GM21381 (cell line): Measurements from ENCODE around the gene TUBB4B.

Source experiments
- ATAC-seq: cut with Tn5 transposase; IDR thresholded peaks from one replicate; pipeline ENCODE4 v1.9.1; 2021; ENCODE audit warnings: mild to moderate bottlenecking, moderate library complexity; ENCODE audit not compliant: unreplicated experiment

TUBB4B gene

DNA sequence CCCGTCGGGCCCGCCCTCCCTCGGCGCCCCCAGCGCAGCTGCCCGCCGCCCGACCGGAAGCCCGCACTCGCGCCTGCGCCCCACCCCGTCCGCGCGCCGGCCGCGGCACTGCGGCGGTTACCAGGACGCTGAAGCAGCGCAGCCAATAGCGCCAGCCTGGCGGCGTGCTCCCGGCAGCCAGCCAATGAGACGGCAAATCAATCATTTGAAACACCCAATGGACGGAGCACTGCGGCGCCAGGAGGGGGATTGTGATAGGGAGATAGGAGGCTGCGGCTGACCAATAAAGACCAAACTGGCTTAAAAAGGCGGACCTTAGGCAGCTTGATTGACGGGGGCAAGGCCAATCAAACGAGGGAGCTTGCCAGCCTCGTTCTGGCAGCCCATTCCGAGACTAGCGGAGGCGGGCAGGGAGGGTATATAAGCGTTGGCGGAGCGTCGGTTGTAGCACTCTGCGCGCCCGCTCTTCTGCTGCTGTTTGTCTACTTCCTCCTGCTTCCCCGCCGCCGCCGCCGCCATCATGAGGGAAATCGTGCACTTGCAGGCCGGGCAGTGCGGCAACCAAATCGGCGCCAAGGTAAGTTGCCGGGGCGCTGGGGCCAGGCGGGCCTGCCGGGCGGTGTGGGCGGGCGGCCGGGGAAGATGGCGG lies at the start of gene TUBB4B:
Gene TUBB4B (plus strand): TSS at position 447 of the 649 bp plus-strand sequence. CDS start 74 bp downstream, at position 521.
- peak; percentile 72 for ATAC-seq

DNA sequence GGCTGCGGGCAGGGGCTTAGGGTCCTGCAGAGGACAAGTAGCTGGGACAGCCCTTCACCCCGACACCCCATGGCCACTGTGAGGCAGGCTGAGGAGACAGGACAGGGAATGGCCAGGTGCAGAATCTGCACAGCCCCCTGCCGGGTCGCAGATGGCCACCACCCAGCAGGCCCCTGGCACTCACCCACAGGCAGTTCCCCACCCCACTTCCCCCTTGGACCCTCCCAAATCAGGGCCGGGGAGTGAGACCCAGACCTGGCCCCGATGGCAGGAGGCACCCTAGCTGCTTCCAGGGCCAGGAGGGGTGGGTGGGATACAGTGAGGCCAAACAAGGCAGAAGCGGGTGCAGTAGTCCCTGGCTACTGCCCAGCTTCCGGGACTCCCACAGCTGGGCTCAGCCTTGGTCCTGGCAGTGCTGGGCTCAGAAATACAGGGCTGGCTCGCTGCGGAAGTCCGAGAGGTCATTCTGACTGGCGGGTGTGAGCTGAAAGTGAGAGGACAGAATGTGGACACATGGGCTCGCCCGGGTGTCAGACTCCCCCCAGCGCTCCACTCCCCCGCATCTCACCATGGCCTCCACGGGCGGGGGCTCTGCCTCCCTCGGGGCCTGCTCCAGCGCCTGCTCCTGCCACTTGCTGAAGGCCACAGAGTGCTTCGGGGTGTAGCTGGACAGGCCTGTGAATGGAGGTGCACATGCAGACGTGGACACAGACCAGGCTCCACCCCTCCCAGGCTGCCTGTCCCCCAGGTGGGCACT lies 49.2 kb upstream of the TUBB4B start:
- ATAC-seq, result no peak

DNA sequence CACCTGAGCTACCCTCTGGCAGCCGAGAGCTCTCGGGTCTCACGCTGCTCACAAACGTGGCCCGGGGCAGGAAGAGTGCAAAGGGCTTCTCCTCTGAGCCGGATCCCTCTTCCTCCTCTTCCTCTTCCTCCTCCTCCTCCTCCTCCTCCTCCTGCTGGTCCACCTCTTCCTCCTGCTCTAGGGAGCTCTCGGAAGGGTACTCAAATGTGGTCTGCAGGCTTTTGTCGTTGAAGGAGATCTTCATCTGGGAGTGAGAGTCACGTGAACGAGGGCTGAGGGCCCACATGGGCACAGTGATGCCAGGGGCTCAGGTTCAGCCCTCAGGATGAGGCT lies 48.7 kb upstream of the TUBB4B start:
- no peak for ATAC-seq

DNA sequence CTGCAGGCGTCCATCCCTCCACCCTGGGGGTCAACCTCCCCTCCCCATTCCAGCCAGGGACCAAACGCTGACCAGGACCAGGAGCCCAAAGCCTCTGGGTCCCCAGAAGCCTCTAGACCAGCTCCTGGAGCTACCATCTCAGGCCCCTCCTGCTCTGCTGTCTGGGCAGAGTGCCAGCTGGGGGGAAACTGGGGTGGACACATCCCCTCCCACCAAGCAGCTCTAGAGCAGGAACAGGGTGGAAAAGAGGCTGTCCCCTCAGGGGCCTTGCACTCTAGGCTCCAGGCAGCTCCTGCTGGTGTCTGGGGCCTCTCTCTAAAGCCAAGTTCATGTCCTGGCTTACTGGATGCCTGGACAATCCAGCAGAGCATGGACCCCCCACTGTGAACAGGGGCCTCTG lies 48.2 kb upstream of the TUBB4B start:
- no peak for ATAC-seq

DNA sequence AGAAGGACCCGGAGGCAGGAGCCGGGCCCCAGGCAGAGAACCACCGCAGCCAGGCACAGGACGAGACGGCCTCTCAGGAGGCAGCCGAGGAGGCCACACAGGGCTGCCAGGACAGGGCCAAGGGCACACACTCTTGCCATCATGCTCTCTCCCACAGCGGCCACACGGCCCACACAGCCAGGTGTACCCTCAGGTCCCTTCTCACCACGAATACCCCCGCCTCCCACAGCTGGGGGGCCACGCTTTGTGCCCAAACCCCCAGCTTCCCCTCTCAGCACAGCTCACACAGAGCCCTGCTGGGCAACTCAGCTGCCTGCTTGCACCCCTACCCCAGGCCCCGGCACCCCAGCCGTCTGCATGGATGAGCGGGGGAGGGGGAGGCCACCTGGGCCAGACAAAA lies 47.3 kb upstream of the TUBB4B start:
- ATAC-seq, result no peak

DNA sequence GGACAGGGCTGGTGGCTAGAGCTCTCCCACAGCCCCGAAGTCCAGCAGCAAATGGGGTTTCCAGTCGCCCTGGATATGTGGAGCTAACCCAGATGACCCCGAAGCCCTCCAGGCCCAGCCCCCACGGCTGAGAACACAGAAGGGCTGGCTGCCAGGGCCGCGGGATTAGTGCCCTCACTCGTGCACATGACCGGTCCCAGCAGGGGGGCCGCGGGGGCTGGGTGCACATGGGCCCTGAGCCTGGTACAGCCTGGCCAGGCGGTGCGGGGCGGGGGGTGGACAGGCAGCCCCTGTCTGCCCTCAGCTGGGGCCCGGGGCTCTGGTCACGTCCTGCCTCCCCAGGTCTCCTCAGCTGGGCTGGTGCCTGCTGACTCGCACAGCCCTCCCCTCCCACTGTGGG lies 46.7 kb upstream of the TUBB4B start:
- no peak for ATAC-seq

DNA sequence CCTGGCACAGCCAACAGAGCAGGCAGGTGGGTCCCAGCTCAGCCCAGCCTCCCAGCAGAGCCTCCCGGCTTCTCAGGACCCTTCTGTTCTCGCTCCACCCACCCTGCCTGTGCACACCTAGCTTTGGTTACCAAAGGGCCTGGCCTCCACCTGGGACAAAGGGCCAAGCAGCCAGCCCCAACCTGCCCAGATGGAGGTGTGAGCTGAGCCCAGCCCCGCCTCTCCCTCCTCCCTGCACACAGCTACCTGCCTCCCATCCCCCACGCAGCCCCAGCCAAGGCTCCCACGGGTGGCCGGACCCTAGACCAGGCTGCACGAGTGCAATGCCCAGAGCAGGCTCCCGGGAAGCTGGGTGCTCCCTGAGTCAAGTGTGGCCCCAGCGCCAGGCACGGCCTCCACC lies 46.2 kb upstream of the TUBB4B start:
- ATAC-seq, result no peak

DNA sequence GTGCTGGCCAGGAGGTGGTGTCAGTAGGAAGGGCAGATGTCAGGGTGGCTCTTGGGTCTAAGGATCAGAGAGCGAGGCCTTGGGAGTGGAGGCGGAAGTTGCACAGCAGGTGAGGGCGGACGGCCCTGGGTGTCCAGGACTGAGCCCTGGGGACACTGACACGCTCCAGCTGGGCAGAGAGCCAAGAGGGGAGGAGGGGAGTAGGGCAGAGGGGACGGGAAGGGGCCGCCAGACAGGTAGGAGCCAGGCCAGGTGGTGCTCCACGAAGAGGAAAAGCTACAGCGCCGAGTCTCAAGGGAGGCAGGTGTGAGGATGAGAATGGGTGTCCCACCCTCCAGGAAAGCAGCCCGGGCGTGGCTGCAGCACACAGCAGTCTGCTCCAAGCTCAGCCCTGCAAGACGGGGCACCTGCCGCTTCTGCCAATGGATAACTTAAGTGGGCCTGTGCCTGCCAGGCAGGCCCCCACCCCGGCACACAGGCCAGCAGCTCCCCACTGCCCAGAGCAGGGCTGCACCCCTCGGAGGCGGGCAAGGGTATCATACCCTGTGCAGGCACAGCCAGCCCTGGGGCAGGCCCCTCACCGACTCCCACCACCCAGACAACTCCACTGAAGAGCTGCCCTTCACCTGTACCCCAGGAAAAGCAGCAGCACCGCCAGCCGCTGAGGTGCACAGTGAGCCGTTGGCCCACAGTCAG lies 45.4 kb upstream of the TUBB4B start:
- no peak for ATAC-seq

DNA sequence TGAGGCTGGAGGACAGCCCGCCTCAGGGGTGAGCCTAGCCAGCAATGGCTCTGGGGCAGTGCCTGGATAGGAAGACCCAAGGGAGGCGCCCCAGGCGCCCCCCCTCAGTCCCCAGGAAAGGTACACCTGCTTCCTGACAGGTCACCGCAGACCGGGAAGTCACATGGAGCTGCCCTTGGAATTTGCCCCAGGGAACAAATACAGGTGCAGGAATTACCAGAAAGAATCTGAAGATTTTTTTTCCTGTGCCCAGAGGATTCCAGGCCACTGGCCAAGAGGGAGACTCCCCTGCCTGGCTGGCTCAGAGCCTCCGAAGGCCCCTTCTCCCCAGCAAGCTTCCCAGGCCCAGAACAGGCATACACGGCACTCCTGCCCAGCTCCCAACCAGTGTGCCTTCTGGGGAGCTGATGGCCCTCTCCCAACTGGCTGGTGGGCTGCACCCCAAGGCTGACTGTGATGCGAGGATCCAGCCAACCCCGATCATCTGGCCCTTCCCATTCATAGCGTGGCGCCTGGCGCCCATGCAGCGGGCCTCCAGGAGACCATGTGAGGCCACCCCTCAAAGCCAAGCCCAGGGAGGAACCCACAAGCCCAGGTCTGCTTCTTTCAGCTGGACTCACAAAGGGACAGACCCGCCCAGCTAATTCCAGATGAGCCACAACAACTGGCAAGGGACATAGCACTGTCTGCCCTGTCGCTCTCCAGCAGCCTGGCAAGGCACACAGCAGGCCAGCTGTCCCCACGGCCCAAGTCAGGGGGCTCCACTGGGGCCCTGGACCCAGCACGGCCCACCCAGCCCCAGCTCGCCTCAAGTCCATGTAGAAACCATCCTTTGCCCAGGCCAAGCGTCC lies 42.8 kb upstream of the TUBB4B start:
- ATAC-seq, result no peak

DNA sequence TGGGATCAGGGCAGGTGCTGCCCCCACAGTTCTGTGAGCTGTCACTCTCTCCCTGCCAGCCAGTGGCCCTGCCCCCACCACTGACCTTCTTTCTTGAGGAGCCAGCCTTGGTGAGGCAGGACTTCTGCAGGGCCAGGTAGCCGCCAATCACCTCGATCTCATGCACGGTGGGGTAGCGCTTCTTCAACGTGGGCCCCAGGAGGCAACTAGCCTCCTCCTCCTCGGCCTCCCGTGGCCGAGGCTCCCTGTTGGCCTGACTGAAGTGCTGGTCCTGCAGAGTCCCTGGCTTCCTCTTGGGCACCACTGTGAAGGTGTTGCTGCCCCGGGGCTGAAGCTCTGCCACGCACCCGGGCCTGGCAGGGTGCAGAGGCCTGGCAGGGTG lies 42.2 kb upstream of the TUBB4B start:
- ATAC-seq, result no peak

DNA sequence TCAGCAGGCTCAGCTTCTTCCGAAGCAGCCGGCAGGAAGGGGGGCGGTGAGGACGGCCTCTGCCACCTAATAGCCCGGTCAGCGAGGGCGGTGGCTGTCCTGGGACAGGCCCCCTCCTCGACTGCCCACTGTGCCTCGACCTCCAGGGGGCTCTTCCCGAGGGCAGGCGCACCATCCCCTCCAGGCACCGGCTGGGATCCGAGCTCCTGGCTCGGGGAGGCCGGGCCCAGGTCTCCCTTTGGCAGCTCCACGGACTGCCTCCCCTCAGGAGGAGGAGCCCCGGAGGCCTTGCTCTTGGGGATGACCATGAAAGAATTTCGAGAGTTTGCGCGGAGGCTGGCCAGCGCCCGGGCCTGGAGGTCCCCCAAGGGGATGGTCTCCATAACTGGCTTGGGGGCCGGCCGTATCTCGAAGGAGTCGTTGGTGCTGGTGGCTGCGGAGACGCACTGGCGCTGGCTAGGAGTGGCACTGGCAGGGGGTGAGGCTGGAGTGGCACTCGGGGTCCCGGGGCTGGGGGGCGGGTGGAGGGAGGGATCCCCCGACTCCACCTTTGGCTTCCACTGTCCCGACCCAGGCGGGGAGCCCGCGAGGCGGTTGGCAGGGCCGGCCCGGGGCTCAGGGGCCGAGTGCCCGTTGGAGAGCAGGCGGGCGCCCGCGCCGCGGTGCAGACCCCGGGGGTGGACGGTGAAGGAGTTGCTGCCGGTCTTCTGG lies 41.5 kb upstream of the TUBB4B start:
- no peak for ATAC-seq

DNA sequence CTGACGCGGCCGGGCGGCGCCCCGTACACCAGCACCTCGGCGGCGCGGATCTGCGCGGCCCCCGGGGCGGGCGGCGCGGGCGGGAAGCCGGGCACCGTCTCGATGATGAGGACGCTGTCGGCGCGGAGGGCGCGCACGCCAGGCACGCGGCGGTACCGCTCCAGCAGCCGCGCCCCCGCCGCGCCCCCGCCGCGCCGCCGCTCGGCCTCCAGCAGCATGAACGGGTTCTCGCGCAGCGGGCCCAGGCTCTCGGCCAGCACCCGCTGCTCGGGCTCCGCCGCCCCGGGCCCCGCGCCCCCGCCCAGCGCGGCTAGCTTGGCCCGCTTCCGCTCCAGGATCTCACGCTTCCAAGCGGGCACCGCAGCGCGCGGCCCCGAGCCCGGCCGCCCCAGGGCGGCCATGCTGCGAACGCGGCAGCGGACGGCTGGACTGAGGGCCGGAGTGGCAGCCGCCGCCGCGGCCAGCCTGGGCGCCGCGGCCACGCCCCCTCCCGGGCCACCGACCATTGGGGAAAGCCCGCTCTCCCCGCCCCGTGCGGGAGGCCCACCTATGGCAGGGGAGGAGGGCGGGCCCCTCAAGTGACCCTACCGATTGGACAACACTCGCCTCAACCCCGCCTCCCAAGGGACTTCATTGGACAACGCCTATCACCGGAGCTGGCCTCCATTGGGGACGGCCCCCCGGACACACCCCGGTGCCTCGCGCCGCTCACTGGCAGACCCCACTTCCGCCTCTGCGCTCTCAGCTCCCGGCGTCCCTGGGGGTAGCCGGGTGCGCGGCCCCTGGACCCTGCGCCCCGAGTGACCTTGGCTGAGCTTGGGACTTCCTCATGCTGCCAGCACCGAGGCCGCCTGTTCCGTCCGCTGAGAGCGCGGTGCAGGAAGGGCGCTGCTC lies 40.5 kb upstream of the TUBB4B start, which contains the start of gene TPRN:
Gene TPRN (minus strand): TSS at position 431 of the 894 bp plus-strand sequence. CDS start 30 bp downstream, at position 401.
- ATAC-seq, result peak; percentile 84

DNA sequence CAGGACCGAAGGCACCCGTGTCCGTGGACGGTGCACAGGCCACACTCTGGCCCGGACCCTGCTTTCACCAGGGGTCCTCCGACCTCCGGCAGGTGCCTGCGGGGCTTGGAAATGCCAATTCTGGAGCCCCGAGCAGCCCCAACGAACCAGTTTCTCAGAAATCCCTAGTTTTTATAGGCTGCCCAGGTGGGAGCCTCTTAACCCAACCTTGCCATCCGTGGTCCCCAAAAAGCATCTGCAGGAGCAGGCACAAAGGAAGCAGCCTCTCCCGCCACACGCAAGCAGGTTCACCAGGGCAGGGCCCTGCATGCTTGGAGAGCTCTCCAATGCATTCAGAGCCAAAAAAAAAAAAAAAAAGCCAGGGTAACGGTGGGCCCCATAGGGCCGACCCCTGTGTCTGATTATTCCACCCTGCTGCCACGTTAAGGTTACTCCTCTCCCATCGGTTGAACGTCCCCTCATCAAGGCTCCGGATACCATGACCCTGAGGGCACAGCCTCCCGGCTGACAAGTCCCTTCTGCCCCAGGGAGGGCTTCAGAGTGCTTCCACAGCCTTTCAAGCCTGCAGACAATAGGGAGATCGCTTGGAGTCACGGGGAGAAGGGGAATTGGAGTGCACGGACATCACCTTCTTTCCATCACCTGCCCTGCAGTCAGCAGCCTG lies 39.8 kb upstream of the TUBB4B start:
- no peak for ATAC-seq

DNA sequence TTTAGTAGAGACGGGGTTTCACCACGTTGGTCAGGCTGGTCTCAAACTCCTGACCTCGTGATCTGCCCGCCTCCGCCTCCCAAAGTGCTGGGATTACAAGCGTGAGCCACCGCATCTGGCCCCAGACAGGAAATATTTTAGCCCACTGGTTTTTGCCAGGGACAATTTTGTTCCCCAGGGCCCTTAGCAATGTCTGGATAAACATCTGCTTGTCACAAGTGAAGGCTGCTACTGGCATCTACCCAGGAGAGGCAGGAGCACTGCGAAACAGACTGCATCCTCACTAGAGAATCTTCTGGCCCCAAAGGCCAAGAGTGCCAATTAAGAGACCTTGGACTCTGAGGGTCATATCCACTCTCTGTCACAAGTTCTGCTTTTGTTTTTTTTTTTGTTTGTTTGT lies 38.1 kb upstream of the TUBB4B start:
- no peak for ATAC-seq

DNA sequence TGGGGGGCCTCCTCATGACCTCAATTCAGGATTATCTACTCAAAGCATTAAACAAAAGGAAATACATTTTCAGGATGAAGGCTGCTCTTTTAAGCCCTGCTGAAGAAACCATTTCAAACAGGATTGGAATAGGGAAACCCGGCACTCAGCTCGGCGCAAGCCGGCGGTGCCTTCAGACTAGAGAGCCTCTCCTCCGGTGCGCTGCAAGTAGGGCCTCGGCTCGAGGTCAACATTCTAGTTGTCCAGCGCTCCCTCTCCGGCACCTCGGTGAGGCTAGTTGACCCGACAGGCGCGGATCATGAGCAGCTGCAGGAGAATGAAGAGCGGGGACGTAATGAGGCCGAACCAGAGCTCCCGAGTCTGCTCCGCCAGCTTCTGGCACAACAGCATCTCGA lies 36.4 kb upstream of the TUBB4B start:
- no peak for ATAC-seq

DNA sequence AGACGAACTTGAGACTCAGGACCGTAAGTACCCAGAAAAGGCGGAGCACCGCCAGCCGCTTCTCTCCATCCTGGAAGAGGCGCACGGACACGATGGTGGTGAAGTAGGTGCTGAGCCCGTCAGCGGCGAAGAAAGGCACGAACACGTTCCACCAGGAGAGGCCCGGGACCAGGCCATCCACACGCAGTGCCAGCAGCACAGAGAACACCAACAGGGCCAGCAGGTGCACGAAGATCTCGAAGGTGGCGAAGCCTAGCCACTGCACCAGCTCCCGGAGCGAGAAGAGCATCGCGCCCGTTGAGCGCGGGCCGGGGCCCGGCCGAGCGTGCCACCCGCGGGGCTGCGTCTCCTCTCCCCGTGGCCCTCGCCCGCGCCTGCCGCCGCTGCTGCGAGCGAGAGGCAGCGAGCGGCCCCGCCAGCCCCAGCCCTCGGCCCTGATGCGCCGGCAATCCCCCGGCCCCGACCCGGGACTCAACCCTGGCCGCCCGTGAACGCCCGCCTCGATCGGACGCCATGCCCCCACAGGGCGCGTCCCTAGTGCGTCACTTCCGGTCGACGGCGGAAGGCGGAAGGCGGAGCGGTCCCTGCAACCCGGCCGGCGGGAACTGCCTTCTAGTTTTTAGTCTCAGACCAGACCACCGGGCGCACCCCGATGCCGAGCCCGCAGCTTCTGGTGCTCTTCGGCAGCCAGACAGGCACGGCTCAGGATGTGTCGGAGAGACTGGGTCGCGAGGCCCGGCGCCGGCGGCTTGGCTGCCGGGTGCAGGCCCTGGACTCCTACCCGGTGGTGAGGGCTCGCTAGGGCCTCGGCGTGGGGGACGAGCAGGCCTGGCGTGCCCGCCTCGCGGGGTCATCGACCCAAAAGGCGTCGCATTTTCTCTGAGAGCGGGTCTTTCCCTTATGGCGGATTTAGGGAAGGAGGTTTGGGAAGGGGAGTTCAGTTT lies 35.7 kb upstream of the TUBB4B start, which contains the start of the genes NDOR1 and TMEM203:
Gene NDOR1 (plus strand): TSS at position 575 of the 944 bp plus-strand sequence. CDS start 78 bp downstream, at position 653.
Gene TMEM203 (minus strand): TSS at position 523 of the 944 bp plus-strand sequence. CDS start 234 bp downstream, at position 289.
- no peak for ATAC-seq

DNA sequence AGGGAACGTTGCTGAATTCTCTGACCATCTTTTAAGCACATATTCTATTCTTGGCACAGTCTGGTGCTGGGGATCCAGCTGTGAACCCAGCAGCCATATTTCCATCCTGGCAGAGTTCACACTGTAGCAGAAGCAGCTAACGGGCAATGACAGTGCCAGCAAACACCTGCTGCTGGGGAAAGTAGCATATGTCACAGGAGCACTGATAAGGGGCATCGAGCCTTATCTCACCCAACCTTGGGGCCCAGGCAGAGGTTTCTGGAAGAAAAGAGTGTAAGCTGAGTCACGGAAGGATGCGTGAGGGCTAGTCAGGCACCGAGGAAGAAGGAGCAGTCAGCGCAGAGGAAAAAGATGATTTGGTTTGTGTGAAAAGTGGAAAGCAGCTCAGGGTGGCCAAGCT lies 34.5 kb upstream of the TUBB4B start:
- ATAC-seq, result no peak

DNA sequence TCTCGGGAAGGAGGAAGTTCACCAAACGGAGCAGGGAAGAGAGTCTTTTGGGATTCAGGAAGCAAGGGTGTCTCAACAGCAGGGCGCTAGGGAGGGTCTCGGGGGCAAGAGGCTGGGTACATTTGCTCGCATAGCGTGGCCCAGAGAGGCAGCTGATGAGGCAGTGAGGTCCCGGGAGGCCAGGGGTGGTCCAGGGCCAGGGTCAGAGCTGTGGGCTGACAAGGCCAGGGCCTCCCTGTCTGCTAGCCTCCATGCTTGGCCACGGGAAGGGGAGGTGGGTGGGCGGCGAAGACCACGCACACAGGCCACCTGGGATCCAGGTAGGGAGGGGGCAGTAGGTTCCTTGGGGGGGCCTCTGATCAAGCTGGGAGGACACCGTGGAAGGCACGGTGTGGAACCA lies 29.6 kb upstream of the TUBB4B start:
- ATAC-seq, result no peak
